ENCODE measurements around the gene COMMD3.

DNA sequence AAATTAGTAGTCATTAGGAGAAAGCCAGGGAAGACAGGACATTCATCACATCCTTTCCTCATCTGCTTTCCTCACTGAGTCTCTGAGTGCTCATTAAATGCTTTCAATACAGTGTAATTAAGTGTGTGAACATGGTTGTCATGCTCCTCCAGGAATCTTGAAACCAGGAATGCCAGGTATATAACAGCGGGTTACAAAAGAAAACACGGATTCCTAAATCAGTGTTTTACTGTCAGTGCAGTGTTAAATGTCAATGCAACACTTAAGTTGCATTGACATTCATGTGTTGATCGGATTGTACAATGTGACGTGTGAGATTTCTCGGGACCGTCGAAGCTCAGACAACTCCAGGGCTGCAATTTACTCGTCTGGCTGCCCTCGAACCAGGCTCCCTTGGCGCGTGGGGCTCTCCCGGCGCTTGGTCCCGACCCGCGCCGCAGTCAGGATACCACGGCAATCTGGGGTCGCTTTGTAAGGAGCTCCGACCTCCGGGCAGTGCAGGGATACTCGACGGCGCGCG, 28.7 kb downstream of the COMMD3 start:
- TF ChIP-seq, protein P1, sequence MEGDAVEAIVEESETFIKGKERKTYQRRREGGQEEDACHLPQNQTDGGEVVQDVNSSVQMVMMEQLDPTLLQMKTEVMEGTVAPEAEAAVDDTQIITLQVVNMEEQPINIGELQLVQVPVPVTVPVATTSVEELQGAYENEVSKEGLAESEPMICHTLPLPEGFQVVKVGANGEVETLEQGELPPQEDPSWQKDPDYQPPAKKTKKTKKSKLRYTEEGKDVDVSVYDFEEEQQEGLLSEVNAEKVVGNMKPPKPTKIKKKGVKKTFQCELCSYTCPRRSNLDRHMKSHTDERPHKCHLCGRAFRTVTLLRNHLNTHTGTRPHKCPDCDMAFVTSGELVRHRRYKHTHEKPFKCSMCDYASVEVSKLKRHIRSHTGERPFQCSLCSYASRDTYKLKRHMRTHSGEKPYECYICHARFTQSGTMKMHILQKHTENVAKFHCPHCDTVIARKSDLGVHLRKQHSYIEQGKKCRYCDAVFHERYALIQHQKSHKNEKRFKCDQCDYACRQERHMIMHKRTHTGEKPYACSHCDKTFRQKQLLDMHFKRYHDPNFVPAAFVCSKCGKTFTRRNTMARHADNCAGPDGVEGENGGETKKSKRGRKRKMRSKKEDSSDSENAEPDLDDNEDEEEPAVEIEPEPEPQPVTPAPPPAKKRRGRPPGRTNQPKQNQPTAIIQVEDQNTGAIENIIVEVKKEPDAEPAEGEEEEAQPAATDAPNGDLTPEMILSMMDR (conservative IDR thresholded peaks at IDR 0.05), result no peak
- TF ChIP-seq EZH2 (IDR thresholded peaks at IDR 0.05; ENCODE audit: low read depth), result no peak

Measured in PC-9 (cell line).